OCI-M2 (cell line): ENCODE results near the gene XXYLT1.
"Not testable (repeated sequence)": the region's sequence is repeated elsewhere in the genome, so short reads cannot be mapped to it uniquely, and the experiment has no call there.

Experiments
- DNase-seq: peaks from one replicate; lab custom pipeline; 2025; ENCODE audit not compliant: unreplicated experiment; lab: John Stamatoyannopoulos, UW

Gene XXYLT1

DNA sequence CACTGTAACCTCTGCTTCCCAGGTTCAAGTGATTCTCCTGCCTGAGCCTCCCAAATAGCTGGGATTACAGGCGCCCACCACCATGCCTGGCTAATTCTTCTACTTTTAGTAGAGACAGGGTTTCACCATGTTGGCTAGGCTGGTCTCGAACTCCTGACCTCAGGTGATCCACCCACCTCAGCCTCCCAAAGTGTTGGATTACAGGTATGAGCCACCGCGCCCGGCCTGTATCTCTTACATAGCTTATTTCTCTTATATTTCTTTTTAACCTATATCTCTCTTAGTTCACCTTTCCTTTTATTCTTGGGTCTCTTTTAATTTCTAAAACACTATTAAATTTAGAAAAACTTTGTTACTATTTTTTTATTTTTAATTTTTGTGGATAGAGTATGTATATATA, 42.1 kb downstream of the XXYLT1 start:
- not testable (repeated sequence) for DNase-seq

DNA sequence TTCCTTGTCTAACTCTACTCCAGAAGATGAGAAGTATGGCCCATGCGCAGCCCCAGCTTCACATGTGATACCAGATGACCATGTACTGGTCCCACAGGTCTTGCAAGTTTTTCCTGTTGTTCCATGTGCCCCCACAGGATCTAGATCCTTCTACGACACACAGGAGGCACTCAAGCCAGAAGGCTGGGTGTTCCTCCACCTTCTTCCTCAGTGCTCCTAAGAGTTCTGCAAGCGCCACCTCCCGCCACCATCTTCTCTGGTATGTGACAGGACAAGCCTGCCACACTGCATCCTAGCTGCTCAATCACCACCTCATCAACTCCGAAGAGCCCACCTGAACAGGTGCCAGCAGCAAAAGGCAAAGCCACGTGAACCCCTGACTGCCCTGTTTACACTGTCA, 43.1 kb downstream of the XXYLT1 start:
- DNase-seq: no peak

DNA sequence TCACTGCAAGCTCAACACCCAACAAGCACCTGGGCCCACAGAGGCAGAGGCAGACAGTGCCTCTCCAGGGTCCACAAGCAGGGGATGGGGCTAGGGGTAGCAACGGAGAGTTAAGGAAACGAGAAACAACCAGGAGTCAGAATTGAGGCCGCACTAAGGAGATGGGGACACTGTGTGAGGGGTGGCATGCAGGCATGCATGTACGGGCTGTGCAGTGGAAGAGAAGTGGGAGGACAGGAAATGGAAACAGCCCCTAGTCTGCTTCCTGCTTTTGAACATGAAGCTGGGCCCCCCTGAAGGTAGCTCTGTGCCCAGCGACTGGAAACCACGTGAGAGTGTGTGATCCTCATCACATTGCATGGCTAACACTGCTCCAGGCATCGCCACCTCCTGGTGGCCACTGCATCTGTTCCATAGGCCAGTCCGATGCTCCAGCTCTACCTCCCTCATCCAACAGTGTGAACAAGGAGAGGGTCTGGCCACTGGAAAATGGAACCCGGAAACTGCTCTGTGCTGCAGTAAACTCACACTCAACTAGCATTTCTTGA, 44.0 kb downstream of the XXYLT1 start:
- no peak for DNase-seq

DNA sequence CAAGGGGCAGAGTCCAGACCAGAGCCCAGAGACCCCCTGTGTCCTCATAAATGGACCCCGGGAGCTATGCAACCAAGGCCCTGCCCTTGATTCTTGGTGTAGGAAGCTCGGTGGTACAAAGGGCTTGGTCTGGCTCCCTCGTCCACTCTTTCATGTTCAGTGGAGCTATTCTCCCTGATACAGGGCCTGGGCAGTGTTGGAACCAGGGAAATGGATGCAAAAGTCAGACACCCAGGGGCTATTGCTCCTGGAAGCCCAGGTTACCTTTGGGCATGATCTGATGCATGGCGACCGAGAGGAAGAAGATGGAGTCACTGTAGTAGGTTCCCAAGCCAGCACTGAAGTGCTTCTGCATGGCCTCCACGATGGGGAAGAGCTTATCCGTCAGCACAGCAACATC, 44.5 kb downstream of the XXYLT1 start:
- DNase-seq: no peak

DNA sequence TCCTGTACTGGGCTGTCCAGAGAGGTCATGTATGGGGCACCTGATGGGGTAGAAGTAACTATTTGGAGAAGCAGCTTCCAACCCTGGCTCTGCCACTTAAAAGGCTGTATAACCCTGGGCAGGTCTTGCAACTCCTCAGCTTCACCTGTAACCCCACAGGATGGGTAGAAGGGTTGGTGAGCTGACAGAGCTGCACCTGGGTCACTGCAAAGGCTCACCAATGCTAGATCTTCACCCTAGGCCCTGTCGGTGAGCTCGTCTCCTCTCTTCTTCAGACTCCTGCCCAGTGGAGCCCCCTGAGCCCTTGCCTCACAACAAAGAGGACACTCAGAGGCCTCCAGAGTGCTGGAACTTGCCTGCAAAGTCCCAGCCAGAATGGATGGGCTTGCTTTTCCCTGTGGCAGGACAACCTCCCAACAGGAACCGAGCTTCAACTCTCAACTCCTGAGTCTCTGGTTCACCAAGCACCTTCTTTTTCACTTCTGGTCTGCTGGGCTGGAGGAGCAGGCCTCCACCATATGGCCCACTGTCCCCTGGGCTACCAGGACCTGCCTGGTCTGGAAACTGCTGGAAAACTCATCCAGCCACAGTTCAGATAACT, 45.9 kb downstream of the XXYLT1 start:
- DNase-seq: no peak

DNA sequence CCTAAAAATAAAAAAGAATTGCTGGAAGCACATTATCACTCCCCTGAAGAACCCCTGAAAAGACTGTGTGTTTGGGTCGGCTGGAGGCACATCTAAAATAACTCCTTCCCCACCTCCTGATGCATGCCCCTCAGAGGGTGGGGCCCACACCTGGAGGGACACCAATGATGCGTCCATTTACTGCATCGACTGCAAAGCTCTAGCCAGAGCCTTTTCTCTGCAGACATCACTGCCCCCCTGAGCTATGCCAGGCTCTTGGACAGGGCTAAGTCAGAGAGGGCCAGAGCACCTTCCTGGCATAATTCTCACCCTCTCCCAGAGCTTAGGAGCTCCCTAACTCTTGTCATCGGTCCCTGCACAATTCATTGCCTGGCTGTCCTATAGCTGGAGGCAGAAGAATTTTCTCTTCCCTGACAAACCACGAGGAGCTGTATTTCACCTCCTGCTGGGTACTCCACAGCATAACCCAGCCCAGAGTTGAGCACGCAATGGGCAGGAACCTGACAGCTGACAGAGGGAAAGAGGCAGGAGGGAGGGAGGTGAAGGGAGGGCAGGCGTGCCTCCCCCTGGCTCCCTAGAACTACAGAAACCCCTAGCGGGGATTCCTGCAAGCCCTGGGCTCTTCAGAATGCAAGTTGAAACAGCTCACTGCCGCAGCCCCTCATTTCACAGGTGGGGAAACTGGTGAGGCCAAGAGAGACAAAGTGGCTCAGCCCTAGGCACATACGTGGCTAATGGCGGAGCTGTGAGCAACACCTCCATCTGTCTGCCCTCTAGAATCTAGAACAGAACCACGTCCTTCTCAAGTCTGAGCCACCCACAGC, 46.6 kb downstream of the XXYLT1 start:
- DNase-seq: no peak

DNA sequence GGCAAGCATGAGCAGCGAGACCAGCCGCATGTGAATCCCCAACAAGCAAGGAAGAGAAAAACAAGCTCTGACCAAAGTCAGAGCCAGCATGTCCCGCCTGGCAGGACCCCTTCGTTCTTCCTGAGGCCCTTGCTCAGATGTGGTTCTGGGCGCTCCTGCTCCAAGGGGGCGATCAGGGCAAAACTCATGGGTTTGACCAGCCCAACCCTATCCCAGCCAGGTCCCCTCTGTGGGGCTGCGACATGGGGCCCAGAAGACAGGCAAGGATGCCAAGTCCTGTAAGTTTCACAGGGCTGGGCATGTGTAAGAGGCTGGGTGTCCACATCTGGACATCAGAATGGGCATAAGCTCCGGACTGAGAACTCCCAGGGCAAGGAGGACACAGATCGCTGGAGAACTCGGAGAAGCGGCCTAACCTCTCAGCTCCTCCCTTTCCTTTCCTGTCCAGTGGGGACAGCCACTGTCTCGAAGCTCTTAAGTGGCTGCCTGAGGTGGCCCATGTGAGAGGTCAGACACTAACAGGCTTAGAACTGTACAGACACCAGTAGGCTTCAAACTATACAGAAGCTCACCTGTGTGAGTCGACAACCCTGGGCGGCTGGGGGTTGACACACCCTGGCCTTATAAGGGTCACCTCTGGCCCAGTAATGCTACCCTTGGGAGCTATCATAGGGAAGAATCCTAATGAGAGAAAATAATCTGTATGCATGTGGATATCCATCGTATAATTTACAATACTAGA, 48.9 kb downstream of the XXYLT1 start:
- no peak for DNase-seq

DNA sequence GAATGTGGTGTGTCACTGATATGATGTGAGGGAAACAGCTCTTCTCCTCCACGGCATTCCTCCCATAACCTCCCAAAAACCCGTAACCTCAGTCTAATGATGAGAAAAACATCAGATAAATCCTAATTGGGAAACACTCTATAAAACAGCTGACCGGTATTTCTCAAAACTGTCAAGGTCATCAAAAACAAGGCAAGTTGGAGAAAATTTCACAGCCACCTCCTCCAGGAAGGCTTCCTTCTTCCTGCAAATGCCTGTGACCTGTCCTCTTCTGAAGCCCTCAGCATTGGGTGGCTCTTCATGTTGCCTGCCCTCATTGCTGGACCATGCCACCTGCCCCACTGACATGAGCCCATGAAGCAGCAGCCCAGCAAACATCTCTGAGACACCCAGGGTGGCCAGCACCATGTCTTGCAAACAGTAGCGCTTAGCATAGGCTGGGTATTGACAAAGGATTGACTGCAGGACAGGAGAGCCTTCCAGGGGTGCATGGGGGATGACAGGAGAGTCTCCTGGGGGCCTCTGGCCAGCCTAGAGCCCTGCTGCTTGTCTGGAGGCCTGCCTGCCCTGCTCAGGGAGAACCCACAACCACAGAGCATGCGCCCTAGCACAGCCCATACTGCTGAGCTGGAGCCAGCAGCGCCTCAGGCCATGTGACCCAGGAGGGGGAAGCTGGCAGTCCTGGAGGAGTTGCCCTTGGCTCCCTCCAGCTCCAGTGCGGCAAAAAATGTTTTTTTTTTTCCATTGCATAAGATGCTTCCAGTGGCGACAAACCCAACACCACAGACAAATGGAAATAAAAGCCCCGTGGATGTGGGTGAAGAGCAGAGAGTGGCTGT, 49.7 kb downstream of the XXYLT1 start:
- no peak for DNase-seq

DNA sequence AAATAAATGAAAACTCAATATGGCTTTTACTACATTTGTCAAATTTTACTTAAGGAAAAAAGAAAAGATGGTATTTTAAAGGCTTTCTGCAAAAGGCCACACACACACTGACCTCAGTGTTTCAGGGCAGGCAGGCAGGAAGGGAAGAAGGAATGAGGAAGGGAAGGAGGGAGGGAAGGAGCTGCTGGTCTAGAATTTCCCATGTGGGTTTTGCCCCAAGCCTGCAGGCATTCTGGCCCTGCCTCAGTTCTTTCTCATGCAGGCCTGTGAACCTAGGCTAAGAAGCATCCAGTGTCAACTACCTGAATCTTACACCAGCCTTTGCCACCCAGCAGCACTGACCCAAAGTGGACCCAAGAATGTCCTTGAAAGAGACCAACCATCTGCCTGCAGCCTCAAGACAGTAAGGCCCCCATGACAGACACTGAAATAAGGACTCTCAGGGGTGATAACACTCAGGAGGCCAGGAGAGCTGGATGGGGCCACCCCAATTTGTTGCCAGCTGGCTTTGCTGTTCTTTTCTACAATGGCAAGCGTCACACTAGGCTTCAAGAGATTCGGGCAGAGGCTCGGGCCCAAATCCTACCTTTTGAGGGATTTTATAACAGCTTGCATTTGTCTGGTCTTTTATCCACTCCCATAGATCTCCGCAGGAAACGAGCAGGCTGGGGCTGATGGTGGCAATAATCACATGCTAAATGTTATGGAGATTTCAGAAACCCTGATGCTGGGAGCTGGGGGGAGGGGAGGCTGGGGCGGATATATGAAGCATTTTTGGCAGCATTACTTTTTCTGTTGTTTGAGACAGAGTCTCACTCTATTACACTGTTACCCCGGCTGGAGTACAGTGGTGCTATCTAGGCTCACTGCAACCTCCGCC, 51.4 kb downstream of the XXYLT1 start:
- DNase-seq: no peak

DNA sequence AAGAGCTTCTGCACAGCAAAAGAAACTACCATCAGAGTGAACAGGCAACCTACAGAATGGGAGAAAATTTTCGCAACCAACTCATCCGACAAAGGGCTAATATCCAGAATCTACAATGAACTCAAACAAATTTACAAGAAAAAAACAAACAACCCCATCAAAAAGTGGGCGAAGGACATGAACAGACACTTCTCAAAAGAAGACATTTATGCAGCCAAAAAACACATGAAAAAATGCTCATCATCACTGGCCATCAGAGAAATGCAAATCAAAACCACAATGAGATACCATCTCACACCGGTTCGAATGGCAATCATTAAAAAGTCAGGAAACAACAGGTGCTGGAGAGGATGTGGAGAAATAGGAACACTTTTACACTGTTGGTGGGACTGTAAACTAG, 52.6 kb downstream of the XXYLT1 start:
- DNase-seq: not testable (repeated sequence)

DNA sequence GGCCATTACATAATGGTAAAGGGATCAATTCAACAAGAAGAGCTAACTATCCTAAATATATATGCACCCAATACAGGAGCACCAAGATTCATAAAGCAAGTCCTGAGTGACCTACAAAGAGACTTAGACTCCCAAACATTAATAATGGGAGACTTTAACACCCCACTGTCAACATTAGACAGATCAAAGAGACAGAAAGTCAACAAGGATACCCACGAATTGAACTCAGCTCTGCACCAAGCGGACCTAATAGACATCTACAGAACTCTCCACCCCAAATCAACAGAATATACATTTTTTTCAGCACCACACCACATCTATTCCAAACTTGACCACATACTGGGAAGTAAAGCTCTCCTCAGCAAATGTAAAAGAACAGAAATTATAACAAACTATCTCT, 55.4 kb downstream of the XXYLT1 start:
- DNase-seq: not testable (repeated sequence)

DNA sequence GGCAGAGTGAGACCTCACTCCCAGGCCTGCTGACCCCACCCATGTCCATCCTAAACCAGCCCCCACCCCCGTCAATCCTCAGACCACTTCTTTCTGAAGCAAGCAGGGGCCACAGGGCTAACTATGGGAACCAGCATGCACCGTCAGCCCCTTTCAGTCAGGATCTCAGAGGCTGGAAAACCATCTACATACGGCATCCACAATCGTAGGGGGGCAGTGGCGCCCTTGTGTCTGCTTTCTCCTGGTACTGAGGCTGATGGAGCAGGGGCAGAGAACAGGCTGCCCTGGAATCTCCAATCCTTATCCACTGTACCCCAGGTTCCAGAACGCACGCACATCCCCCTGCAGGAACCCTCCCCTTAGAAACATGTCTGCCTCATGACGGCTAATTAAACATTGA, 56.6 kb downstream of the XXYLT1 start:
- DNase-seq: no peak

DNA sequence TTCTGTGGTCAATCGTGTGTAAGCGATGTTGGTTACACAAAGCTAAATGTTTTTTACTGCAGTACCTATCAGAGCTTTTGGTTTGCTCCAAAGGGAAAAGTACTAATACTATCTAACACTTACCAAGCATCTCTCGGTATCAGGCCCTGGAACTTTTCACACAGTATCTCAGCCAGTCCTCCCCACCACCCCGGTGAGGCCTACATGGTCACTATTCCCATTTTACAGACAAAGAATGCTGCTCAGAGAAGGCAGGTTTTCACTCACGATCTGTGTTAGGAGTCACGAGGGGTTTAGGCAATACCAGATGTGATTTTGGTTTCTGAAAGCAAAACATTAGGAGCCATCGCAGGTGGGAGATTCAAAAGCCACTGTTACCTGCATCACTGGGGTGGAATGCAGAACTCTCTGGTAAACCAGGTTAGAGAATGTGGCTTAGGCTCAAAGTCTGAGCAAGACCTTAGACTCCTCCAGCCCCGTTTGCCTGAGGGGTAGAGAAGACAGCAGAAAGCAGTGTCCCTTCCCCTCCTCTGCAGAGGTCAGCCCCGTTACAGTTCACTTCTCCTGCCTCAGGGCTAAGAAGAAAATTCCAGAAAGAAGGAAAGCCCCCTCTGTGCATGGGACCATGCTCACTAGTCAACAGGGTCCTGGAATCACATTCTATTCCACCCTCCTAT, 57.2 kb downstream of the XXYLT1 start:
- DNase-seq: no peak

DNA sequence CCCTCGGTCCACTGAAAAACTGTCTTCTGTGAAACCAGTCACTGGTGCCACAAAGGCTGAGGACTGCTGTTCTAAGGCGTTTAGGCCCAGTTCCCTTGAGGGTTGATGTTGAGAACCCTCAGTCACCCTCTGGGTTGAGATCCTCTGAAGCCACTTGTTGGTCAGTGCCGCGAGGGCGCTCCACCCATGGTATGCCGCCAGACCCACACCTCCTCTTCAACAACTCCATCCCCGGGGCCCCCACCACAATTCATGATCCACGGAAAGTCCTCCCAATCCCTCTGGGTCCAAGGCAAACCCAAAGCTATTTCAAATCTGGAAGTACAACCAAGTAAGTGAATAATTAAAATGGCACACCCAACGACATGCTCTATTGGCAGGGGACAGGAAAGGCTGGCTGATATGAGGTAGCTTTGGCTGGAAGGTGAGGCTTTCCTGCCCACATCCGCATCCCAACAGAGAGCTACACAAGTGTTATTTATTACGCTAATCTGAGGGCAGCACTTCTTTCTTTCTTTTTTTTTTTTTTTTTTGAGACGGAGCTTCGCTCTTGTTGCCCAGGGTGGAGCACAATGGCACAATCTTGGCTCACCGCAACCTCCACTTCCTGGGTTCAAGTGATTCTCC, 58.1 kb downstream of the XXYLT1 start:
- DNase-seq: no peak

DNA sequence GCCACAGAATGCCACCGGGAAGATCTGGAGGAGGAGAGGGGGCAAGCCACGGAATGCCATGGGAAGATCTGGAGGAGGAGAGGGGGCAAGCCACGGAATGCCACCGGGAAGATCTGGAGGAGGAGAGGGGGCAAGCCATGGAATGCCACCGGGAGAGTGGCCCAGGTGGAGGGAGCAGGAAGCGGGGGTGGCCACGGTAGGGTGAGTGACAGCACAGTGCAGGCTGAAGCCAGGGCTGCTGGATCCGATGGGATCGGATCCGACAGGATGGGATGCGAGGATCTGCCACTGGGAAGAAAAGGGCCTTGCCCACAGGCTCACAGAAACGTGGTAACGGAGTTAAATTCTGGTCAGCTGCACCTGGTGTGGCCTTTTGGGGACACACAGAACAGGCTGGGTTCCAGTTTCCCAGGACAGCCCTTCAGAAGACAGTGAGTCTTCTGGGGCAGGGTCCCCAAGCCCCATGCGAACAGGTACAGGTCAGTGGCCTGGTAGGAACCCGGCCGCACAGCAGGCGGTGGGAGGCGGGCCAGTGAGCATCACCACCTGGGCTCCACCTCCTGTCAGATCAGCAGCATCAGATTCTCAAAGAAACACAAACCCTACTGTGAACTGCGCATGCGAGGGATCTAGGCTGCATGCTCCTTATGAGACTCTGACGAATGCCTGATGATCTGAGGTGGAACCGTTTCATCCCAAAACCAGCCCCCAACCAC, 58.8 kb downstream of the XXYLT1 start:
- DNase-seq: no peak

DNA sequence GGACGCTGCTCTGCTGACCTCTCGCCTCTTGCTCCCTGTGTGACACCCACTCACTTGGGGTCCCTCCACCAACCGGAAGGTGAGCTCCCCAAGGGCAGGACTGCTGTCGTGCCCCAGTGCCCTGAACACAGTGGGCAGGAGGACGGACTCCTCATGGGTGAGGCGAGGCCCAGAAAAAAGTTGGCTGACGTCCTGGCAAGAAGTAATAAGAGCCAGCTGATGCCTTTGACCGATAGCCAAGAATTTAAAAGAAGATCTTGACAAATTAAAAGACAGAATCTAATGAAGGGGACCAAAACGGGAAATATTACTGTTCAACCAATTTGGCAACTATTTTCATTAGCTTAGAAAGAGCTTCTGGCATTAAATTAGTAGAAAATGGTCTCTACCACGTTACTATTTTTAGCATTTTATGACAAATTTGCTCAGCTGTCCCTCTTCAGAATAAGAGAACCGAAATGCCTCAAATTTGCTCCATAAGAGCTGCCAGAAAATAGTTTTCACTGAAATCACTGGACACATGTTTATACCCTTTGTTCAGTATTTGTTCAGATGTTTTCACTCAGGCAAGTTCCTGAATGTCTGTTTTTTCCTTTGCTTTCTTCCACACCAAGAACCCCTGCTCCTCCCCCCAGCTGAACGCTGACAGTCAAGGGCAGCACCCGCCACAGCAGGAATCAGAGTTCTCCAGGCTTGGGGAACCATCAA, 60.5 kb downstream of the XXYLT1 start:
- no peak for DNase-seq

DNA sequence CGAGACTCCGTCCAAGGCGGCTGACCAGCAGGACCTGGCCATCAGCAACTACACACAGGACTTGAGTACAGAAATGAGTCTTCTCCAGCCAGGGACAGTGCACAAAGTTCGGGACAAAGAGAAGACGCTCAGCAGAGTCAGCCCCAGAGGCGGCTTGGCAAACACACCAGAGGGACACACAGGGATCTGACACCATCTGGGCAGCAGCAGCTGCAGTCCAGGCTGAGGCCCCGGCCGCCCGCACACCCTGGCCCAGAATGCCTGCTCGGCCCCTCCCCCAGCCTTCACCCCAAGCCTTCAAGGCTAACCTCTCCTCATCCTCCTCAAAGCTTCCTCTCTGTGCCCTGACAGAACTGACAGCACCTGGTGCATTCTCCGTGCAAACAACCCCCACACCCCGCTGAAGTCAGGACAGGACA, 61.1 kb downstream of the XXYLT1 start:
- no peak for DNase-seq
